Dermis microvascular lymphatic vessel endothelial cell (primary cell): ENCODE results near the gene AFG3L2. TPM values are rescaled to one million over a fixed set of nuclear protein-coding genes. Genes with fewer than 3 reads are reported as not detected.
A peak's percentile ranks its signal among the peaks of the same experiment; 100 is the strongest.

Experiments used
- DNase-seq, 2 donors: peaks; one replicate each; pipeline versions ENCODE4 v3.0.0 to v3.0.0-alpha.2; 2010; ENCODE audit warnings: low read depth in 2 of 2
- total RNA-seq: library from RNA; depleted of rRNA; stranded (reverse); fragments of >200 nt; gene quantifications from 2 replicates; pipeline ENCODE4 v1.2.1, GENCODE V29; 2014

AFG3L2 gene
- total RNA-seq, 1 donor from 2014 or later: 33.4 TPM

GRCh38 chr18:12361770-12362378 lies 15.2 kb downstream of the AFG3L2 start:
- DNase-seq: no peak

GRCh38 chr18:12359515-12359927 lies 17.5 kb downstream of the AFG3L2 start:
- peak in 1 of 2 donors; percentile 25 for DNase-seq

GRCh38 chr18:12352188-12352587 lies 24.8 kb downstream of the AFG3L2 start:
- DNase-seq: no peak

GRCh38 chr18:12347895-12348294 lies 29.1 kb downstream of the AFG3L2 start:
- no peak for DNase-seq

- no peak for DNase-seq
These were observed 30.8 kb downstream of the AFG3L2 start for GRCh38 chr18:12346240-12346565.

- no peak for DNase-seq
These were observed 31.4 kb downstream of the AFG3L2 start for GRCh38 chr18:12345491-12346239.

- DNase-seq: no peak
These were observed 34.4 kb downstream of the AFG3L2 start for GRCh38 chr18:12342661-12343060.

- DNase-seq: no peak
These were observed 35.9 kb downstream of the AFG3L2 start for GRCh38 chr18:12340945-12341660.

- DNase-seq: no peak
These were observed 38.6 kb downstream of the AFG3L2 start for GRCh38 chr18:12338382-12338781.

- no peak for DNase-seq
These were observed 40.1 kb downstream of the AFG3L2 start for GRCh38 chr18:12336887-12337286.

GRCh38 chr18:12336171-12336613 lies 40.8 kb downstream of the AFG3L2 start:
- no peak for DNase-seq

GRCh38 chr18:12335503-12335902 lies 41.5 kb downstream of the AFG3L2 start:
- no peak for DNase-seq

GRCh38 chr18:12334863-12335262 lies 42.2 kb downstream of the AFG3L2 start:
- DNase-seq: no peak

GRCh38 chr18:12334366-12334808 lies 42.6 kb downstream of the AFG3L2 start:
- DNase-seq: no peak

GRCh38 chr18:12333506-12334290 lies 43.3 kb downstream of the AFG3L2 start:
- no peak for DNase-seq

- DNase-seq: no peak
These were observed 46.3 kb downstream of the AFG3L2 start for GRCh38 chr18:12330766-12331165.

- DNase-seq: no peak
These were observed 47.8 kb downstream of the AFG3L2 start for GRCh38 chr18:12329125-12329698.

GRCh38 chr18:12328179-12328823 lies 48.7 kb downstream of the AFG3L2 start:
- DNase-seq: no peak

- peak; percentile 65 to 80 for DNase-seq
These were observed 49.4 kb downstream of the AFG3L2 start for GRCh38 chr18:12327510-12328178.
